Fibroblast of pulmonary artery (primary cell): ENCODE results near the gene NR3C2.
"Not testable (repeated sequence)": the region's sequence is repeated elsewhere in the genome, so short reads cannot be mapped to it uniquely, and the experiment has no call there.

ENCODE experiments used
- DNase-seq: peaks from one replicate; pipeline ENCODE4 v3.0.0-alpha.2; 2010; ENCODE audit warnings: low read depth
- H3K4me3 ChIP-seq: replicated peaks from 2 replicates; pipeline ENCODE4 v1.5.1; 2011; ENCODE audit warnings: low read depth, mild to moderate bottlenecking, control low read depth, low read length, moderate library complexity
- CTCF ChIP-seq: IDR thresholded peaks from 2 replicates; pipeline ENCODE4 v1.5.1; 2011; ENCODE audit warnings: mild to moderate bottlenecking, control low read depth, low read length, inconsistent platforms; ENCODE audit errors: missing control alignments

Gene NR3C2

DNA sequence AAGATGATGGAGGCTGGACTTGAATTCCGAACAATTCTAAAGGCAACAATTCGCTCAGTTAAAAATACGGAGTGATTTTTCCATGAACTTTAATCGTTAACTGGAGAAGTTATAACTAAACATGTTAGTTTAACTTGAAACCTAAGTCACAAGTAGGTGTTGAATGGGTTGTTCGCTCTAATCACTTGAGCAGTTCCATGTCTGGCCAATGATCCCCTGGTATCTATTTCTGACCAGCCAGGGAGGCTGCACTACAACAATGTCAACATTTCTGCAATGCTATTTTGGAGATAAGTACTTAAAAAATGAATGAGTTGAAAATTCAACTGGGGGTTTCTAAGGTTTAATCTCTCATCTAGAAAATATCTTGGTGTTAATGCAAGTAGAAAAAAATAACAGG lies 112.5 kb downstream of the NR3C2 start:
- TF ChIP-seq CTCF, result no peak
- no peak for DNase-seq
- no peak overlapping the region for H3K4me3 ChIP-seq

GRCh38 chr4:148327683-148328082 lies 114.5 kb downstream of the NR3C2 start:
- TF ChIP-seq CTCF, result no peak
- no peak overlapping the region for H3K4me3 ChIP-seq
- DNase-seq, result no peak

DNA sequence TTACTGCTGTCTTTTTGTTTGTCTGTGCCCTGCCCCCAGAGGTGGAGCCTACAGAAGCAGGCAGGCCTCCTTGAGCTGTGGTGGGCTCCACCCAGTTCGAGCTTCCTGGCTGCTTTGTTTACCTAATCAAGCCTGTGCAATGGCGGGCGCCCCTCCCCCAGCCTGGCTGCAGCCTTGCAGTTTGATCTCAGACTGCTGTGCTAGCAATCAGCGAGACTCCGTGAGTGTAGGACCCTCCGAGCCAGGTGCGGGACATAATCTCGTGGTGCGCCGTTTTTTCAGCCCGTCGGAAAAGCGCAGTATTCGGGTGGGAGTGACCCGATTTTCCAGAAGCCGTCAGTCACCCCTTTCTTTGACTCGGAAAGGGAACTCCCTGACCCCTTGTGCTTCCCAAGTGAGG lies 118.9 kb downstream of the NR3C2 start:
- not testable (repeated sequence) for H3K4me3 ChIP-seq, DNase-seq

DNA sequence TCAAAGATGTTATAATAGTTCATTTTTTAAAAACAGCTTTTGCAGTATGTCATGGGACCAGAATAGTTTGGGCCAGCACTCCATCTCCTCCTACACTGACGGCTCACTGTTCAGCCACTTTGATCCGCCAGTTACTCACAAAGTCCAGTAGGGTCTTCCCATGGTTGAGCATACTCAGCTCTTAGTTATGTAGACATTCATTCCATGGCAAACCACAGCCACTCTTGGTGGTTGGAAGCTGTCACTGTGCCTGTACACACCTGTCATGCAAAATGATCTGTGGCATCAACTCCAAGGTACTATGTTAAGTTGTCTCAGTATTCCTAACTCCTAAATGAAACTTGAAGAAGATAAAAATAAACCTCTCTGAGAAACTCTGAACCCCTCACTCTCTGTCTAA lies 127.2 kb downstream of the NR3C2 start:
- no peak for TF ChIP-seq CTCF
- peak; percentile 4 for DNase-seq
- no peak overlapping the region for H3K4me3 ChIP-seq

- no peak for DNase-seq
- TF ChIP-seq CTCF, result no peak
- no peak overlapping the region for H3K4me3 ChIP-seq
Measured at GRCh38 chr4:148312956-148313490, 129.2 kb downstream of the NR3C2 start.

DNA sequence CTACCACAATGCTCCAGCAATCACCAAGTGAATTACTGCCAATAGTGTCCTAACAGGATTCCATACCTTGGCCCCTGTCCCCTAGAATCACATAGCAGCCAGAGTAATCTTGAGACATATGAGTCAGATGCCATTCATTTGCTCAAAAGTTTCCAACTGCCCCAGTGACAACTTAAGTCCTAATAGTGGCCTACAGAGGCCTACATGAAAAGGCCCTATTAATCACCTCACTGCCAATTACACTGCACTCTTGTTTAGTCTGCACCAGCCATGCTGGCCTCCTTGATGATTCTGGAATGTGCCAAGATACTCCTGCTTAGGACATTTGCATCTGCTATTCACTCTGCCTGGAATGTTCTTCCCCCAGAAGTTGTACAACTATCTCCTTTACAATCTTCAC lies 130.7 kb downstream of the NR3C2 start:
- H3K4me3 ChIP-seq, result no peak overlapping the region
- no peak for TF ChIP-seq CTCF
- no peak for DNase-seq

DNA sequence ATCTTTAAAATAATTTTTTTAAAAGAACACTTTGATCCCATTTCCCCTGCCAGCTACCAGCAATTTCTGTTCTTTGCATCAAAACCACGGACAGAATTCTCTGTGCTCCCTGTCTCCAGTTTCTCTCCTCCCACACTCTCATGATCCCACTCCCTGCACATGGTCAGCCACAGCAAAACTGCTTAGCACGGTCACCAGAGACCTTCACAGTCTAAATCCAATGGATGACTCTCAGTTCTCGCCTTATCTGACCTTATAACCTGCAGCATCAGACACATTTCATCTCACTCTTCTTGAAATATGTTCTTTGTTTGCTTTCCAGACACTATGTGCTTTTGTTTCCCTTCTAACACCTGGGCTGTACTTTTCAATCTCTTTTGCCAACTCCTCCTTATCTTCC lies 131.5 kb downstream of the NR3C2 start:
- no peak for TF ChIP-seq CTCF
- no peak for DNase-seq
- no peak overlapping the region for H3K4me3 ChIP-seq
